ENCODE results near the gene SSBP3.

The SSBP3 gene

DNA sequence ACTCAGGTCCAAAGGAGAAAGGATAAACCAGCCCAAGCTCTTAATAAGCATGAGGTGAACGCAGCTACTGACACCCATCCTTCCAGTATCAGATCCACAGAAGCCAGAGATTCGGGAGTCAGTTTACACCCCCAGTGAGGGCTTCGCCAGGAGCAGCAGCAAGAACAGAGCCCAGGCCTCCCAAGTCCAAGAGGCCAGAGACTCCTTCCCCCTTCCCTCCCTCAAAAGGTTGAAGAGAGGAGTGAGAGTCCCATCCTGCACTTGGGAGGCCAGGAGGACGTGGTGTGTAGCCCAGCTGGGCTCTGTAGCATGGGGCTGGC is 133.5 kb downstream of the SSBP3 start:
- Histone ChIP-seq H3K27ac (ENCODE audit: low read length) (no peak overlapping the region), H3K9me3 (ENCODE audit: control insufficient read depth, low read depth, low read length) (no peaks in the 10 kb centered on the region), H3K27me3 (ENCODE audit: control insufficient read depth, insufficient read depth, low read length) (no peaks in the 10 kb centered on the region), H3K9ac (ENCODE audit: low read length) (no peak overlapping the region), H3K4me1 (ENCODE audit: control insufficient read depth, low read depth, low read length) (peaks cover 18% of the 10 kb centered on the region), H3K4me3 (ENCODE audit: low read length) (no peak overlapping the region), H3K36me3 (ENCODE audit: control insufficient read depth, low read depth, low read length) (no peaks in the 10 kb centered on the region)

DNA sequence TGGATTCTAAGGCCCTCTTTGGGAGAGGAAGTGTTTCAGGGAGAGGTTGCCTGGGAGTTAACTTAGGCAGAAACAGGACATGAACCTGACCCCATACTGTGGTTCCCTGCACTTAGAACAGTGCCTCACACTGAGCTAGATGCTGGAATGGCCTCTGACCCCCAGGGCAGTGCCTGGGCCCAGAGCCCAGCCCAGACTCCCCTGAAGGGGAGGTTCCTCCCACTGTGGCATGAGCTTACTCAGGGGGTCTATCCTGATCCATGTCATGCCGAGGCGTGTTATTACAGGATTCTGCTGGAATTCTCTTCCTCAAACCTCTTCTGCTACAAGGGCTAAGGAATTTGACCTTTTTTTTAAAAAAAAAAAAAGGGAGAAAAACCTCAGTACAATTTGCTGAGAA is 134.1 kb downstream of the SSBP3 start:
- H3K9me3 ChIP-seq (ENCODE audit: control insufficient read depth, low read depth, low read length) = no peaks in the 10 kb centered on the region
- H3K36me3 ChIP-seq (ENCODE audit: control insufficient read depth, low read depth, low read length) = no peaks in the 10 kb centered on the region
- H3K4me1 ChIP-seq (ENCODE audit: control insufficient read depth, low read depth, low read length) = peaks cover 18% of the 10 kb centered on the region
- H3K27me3 ChIP-seq (ENCODE audit: control insufficient read depth, insufficient read depth, low read length) = no peaks in the 10 kb centered on the region
- H3K27ac ChIP-seq (ENCODE audit: low read length) = no peak overlapping the region
- H3K4me3 ChIP-seq (ENCODE audit: low read length) = no peak overlapping the region
- no peak overlapping the region for H3K9ac ChIP-seq (ENCODE audit: low read length)

DNA sequence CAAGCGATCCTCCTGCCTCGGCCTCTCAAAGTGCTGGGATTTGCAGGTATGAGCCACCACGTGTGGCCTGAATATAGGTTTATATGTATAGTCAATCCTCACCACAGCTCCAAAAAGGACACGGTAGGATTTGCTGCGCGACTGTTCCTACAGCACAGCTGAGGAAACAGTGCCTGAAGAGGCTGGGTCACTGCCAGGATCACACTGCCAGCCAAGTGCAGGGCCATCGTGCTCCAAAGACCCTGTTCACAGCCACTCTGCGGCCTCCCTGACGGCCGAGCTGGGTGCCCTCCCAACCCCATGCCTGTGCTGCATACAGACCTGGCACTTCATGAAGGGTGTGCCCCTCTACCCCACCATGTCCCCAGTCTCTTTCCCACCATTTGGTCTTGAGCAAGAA is 134.9 kb downstream of the SSBP3 start:
- Histone ChIP-seq H3K36me3 (ENCODE audit: control insufficient read depth, low read depth, low read length) (no peaks in the 10 kb centered on the region), H3K27ac (ENCODE audit: low read length) (no peak overlapping the region), H3K9me3 (ENCODE audit: control insufficient read depth, low read depth, low read length) (no peaks in the 10 kb centered on the region), H3K4me1 (ENCODE audit: control insufficient read depth, low read depth, low read length) (peaks cover 18% of the 10 kb centered on the region), H3K9ac (ENCODE audit: low read length) (no peak overlapping the region), H3K4me3 (ENCODE audit: low read length) (no peak overlapping the region), H3K27me3 (ENCODE audit: control insufficient read depth, insufficient read depth, low read length) (no peaks in the 10 kb centered on the region)

DNA sequence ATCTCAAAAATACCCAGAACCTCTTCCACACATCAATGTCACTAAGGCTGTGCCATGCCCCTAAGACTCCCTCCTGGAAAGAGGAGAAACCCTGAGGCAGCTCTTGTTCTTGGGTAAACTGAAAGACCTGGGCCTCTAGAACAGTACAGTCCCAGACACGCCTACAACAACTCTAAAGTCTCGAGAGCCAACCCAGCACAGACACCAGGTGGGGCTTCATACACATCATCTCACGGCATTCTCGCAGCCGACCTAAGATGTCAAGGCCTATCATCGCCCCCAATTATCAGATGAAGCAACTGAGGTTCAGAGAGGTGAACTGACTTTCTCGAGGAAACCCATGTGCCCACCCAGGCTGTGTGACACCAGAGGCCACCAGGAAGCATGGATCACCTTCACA is 135.7 kb downstream of the SSBP3 start:
- no peak overlapping the region for H3K9ac ChIP-seq (ENCODE audit: low read length)
- no peak overlapping the region for H3K4me3 ChIP-seq (ENCODE audit: low read length)
- H3K36me3 ChIP-seq (ENCODE audit: control insufficient read depth, low read depth, low read length) = no peaks in the 10 kb centered on the region

DNA sequence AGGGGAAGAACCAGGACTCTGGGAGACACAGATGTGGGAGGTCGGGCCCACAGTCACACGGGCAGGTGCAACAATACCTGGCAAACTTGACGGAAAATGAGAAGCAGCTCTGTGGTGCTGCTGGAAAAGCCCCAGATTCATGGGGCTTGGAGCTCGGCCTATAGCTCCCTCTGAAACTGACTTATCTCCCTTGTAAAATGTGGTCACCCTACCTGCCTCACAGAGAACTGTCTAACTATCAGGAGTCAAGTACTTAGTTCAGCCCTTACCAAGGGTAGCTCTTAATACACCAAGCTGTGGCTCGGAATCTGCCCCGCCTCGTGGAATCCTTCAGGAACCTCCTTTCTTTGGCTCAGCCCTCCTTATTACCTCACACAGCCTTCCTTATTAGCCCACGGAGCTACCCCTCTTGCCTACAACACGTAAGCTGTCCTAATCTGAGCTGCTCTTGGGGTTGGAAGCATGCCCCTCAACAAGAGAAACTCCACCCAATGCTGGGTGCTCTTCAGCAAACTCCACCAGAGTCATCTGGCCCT is 137.4 kb downstream of the SSBP3 start:
- Histone ChIP-seq H3K4me3 (ENCODE audit: low read length) (no peak overlapping the region), H3K27me3 (ENCODE audit: control insufficient read depth, insufficient read depth, low read length) (no peaks in the 10 kb centered on the region), H3K9me3 (ENCODE audit: control insufficient read depth, low read depth, low read length) (no peaks in the 10 kb centered on the region), H3K4me1 (ENCODE audit: control insufficient read depth, low read depth, low read length) (peaks cover 15% of the 10 kb centered on the region), H3K27ac (ENCODE audit: low read length) (no peak overlapping the region), H3K36me3 (ENCODE audit: control insufficient read depth, low read depth, low read length) (no peaks in the 10 kb centered on the region), H3K9ac (ENCODE audit: low read length) (no peak overlapping the region)

More for the DNA sequence above, 135.7 kb downstream of the SSBP3 start:
- H3K27me3 ChIP-seq (ENCODE audit: control insufficient read depth, insufficient read depth, low read length) = no peaks in the 10 kb centered on the region
- no peaks in the 10 kb centered on the region for H3K9me3 ChIP-seq (ENCODE audit: control insufficient read depth, low read depth, low read length)
- H3K27ac ChIP-seq (ENCODE audit: low read length) = no peak overlapping the region
- peaks cover 18% of the 10 kb centered on the region for H3K4me1 ChIP-seq (ENCODE audit: control insufficient read depth, low read depth, low read length)

DNA sequence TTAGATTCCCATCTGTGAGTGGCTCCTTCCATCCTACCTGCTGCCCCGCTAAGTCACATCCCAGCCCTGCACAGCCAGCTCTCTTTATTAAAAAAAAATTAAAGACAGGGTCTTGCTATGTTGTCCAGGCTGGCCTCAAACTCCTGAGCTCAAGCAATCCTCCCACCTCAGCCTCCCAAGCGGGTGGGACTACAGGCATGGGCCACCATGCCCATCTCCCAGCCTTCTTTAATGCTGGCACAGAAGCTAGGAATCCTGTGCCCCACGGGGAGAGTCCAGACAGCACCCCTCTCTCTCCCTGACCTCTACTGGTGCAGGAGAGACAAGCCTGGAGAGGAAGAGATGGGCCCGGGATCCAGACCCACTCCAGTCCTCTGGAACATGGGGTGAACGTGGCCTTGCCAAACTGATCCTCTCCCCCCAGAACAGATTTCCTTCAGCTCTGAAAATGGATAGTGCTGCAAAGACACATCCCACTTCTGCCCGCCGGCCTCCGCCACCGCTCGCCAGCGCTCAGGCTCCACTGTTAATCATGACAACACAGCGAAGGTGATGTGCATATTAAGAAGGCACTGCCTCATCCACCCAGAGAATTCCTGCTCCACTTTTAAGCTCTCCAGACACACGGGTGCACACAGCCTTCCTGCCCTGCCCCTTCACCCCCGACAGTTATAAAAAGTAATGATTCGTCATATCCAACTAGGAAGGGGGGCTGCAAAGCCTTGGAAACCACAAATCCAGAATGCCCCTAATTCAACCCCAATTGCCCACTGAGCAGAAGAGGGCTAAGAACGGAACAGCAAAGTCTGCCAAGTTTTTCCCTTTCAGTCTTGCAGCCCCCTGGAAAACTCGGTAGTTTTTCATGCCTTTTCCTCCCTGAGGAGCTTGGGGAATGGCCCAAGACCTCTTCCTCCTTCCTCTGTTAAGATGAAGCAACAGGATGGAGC is 138.1 kb downstream of the SSBP3 start:
- Histone ChIP-seq H3K27ac (ENCODE audit: low read length) (no peak overlapping the region), H3K9me3 (ENCODE audit: control insufficient read depth, low read depth, low read length) (no peaks in the 10 kb centered on the region), H3K4me1 (ENCODE audit: control insufficient read depth, low read depth, low read length) (peaks cover 7% of the 10 kb centered on the region), H3K27me3 (ENCODE audit: control insufficient read depth, insufficient read depth, low read length) (no peaks in the 10 kb centered on the region), H3K4me3 (ENCODE audit: low read length) (no peak overlapping the region), H3K36me3 (ENCODE audit: control insufficient read depth, low read depth, low read length) (no peaks in the 10 kb centered on the region), H3K9ac (ENCODE audit: low read length) (no peak overlapping the region)

DNA sequence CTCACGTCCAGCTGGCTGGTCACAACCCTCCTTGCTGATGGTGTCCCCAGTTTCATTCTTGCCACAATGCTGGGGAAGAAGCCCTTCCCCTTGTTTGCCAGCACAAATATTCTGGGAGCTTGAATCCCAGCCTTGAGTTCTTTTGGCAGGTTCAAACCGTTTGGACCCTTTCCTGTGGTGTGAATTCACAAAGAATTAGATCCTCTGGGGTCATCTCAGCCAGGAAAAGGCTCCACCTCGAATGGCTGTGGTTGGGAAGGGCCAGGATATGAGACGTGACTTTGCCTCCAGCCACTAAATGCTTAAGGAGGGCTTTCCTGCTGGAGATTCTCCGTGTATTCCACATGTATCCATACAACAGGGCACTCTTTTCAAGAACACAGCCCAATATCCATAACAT is 139.3 kb downstream of the SSBP3 start:
- Histone ChIP-seq H3K27ac (ENCODE audit: low read length) (no peak overlapping the region), H3K4me3 (ENCODE audit: low read length) (no peak overlapping the region), H3K9ac (ENCODE audit: low read length) (no peak overlapping the region), H3K4me1 (ENCODE audit: control insufficient read depth, low read depth, low read length) (no peaks in the 10 kb centered on the region), H3K9me3 (ENCODE audit: control insufficient read depth, low read depth, low read length) (no peaks in the 10 kb centered on the region), H3K36me3 (ENCODE audit: control insufficient read depth, low read depth, low read length) (no peaks in the 10 kb centered on the region), H3K27me3 (ENCODE audit: control insufficient read depth, insufficient read depth, low read length) (no peaks in the 10 kb centered on the region)

DNA sequence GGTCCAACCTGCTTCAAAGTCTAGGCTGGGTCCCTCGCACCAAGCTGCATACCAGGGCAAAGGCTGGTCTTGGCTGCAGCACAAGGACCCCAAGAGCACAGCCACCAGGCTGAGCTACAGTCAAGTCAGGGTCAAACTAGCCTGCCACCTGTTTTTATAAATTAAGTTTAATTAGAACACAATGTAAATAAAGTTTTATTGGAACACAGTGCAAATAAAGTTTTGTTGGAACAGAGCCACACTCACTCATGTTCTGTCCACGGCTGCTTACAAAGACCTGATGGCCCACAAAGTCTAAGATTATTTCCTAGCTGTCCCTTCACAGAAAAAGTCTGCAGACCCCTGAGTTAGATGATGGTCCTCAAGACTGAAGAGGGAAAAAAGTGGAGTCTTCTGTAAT is 140.0 kb downstream of the SSBP3 start:
- H3K4me3 ChIP-seq (ENCODE audit: low read length) = no peak overlapping the region
- no peaks in the 10 kb centered on the region for H3K36me3 ChIP-seq (ENCODE audit: control insufficient read depth, low read depth, low read length)
- no peaks in the 10 kb centered on the region for H3K9me3 ChIP-seq (ENCODE audit: control insufficient read depth, low read depth, low read length)
- no peaks in the 10 kb centered on the region for H3K27me3 ChIP-seq (ENCODE audit: control insufficient read depth, insufficient read depth, low read length)
- H3K4me1 ChIP-seq (ENCODE audit: control insufficient read depth, low read depth, low read length) = no peaks in the 10 kb centered on the region
- H3K27ac ChIP-seq (ENCODE audit: low read length) = no peak overlapping the region
- no peak overlapping the region for H3K9ac ChIP-seq (ENCODE audit: low read length)

DNA sequence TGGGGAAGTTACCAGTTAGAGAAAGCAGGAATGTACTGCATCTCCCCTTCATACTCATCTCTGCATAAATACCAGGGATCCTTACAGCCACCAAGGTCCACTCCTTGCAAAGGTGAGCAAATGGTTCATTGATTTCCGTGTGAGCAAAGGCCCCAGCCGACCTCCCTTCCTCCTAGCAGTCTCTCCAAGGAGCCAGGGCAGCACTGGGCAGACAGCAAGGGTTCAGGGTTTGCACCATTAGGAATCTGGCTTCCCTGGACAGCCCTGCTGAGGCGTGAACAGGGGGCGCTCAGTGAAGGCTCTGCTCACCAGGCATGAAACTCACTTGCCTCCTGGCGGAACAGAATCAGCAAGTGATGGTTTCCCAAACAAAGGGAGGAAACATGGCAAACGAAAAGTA is 140.5 kb downstream of the SSBP3 start:
- Histone ChIP-seq H3K36me3 (ENCODE audit: control insufficient read depth, low read depth, low read length) (no peaks in the 10 kb centered on the region), H3K9me3 (ENCODE audit: control insufficient read depth, low read depth, low read length) (no peaks in the 10 kb centered on the region)

DNA sequence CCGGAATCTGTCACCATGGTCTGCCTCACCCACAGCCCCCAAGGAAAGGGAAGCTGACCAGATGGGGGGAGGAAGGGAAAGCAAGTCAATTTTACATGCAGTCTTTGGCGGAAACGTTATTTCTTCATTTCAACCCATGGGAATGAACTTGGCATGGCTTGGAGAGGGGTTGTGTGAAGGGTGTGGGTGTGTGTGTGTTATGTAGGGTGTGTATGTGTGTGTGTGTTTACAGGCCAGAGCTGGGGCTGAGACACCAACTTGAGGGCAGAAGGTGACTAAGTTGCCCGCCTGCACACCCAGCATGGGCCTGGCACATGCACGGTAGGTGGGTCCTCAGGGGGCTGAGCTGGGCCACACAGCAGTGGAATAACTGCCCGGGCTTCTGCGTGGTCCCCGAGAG is 141.1 kb downstream of the SSBP3 start:
- no peaks in the 10 kb centered on the region for H3K27me3 ChIP-seq (ENCODE audit: control insufficient read depth, insufficient read depth, low read length)
- H3K4me1 ChIP-seq (ENCODE audit: control insufficient read depth, low read depth, low read length) = no peaks in the 10 kb centered on the region
- H3K36me3 ChIP-seq (ENCODE audit: control insufficient read depth, low read depth, low read length) = no peaks in the 10 kb centered on the region
- H3K9ac ChIP-seq (ENCODE audit: low read length) = no peak overlapping the region
- no peak overlapping the region for H3K4me3 ChIP-seq (ENCODE audit: low read length)
- H3K27ac ChIP-seq (ENCODE audit: low read length) = no peak overlapping the region
- H3K9me3 ChIP-seq (ENCODE audit: control insufficient read depth, low read depth, low read length) = no peaks in the 10 kb centered on the region

More for the DNA sequence above, 140.5 kb downstream of the SSBP3 start:
- no peaks in the 10 kb centered on the region for H3K4me1 ChIP-seq (ENCODE audit: control insufficient read depth, low read depth, low read length)
- no peak overlapping the region for H3K9ac ChIP-seq (ENCODE audit: low read length)
- no peak overlapping the region for H3K4me3 ChIP-seq (ENCODE audit: low read length)
- no peaks in the 10 kb centered on the region for H3K27me3 ChIP-seq (ENCODE audit: control insufficient read depth, insufficient read depth, low read length)
- H3K27ac ChIP-seq (ENCODE audit: low read length) = no peak overlapping the region

DNA sequence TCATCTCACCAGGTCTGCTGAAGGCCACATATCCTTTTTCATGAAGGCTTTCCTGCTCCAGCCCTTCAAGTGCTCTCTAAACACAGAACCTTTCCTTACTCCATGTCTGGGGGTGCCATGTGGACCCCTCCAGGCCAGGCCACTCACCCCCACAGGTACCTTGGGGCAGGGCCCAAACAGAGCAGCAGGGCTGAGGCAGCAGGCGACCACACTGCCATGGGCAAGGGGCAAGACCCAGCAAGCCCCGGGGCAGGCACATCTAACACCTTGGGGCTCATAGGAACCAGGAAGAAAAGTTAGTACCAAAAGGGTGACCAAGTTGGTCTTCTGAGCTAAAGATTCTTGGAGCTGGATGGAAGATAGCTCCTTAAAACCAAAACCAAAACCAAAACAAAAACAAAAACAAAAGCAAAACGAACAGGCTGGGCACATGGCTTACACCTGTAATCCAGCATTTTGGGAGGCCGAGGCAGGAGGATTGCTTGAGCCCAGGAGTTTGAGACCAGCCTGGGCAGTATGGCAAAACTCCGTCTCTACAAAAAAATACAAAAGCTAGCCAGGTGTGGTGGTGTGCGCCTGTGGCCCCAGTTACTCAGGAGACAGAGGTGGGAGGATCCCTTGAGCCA is 142.5 kb downstream of the SSBP3 start:
- no peaks in the 10 kb centered on the region for H3K27me3 ChIP-seq (ENCODE audit: control insufficient read depth, insufficient read depth, low read length)
- no peaks in the 10 kb centered on the region for H3K36me3 ChIP-seq (ENCODE audit: control insufficient read depth, low read depth, low read length)
- H3K9ac ChIP-seq (ENCODE audit: low read length) = no peak overlapping the region
- no peak overlapping the region for H3K27ac ChIP-seq (ENCODE audit: low read length)
- no peak overlapping the region for H3K4me3 ChIP-seq (ENCODE audit: low read length)
- no peaks in the 10 kb centered on the region for H3K4me1 ChIP-seq (ENCODE audit: control insufficient read depth, low read depth, low read length)
- no peaks in the 10 kb centered on the region for H3K9me3 ChIP-seq (ENCODE audit: control insufficient read depth, low read depth, low read length)

DNA sequence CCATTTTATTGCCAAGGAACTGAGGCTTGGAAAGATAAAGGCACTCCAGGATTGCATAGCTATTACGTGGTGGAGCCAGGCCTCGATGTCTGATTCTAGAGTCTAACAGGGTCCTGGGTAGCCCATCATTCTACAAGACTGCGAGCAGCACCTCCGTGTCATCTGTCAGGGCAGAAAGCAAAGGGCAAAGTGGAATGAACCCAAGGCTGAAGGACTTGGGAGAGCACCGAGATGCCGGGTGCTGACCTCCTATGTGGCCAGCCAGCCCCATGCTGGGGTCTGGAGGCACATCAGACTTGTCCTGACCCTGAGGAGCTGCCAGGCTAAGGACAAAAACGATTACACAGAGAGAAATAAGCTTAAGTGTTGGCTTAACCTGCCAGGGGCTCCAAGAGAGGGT is 143.9 kb downstream of the SSBP3 start:
- no peak overlapping the region for H3K9ac ChIP-seq (ENCODE audit: low read length)
- H3K27me3 ChIP-seq (ENCODE audit: control insufficient read depth, insufficient read depth, low read length) = no peaks in the 10 kb centered on the region
- peaks cover 3% of the 10 kb centered on the region for H3K4me1 ChIP-seq (ENCODE audit: control insufficient read depth, low read depth, low read length)
- H3K9me3 ChIP-seq (ENCODE audit: control insufficient read depth, low read depth, low read length) = no peaks in the 10 kb centered on the region
- H3K4me3 ChIP-seq (ENCODE audit: low read length) = no peak overlapping the region
- H3K36me3 ChIP-seq (ENCODE audit: control insufficient read depth, low read depth, low read length) = no peaks in the 10 kb centered on the region
- no peak overlapping the region for H3K27ac ChIP-seq (ENCODE audit: low read length)
